ENCODE data around the gene RARG.

The RARG gene

DNA sequence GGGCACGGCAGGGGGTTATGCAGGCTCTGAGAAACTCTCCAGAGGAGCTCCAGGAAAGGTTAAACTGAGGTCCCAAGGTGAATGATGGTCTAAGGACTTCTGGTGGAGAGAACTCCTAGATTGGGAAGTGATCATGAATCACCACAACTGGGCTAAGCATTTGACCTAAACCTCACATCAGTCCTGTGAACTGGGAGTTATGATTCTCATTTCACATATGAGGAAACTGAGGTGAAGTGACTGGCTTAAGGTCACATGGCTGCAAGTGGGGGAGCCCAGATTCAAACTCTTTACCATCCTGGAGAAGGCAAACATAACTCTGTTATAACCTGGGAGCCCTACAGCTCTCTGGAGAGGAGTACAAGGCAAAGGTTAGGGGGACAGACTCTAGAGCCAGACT is 4.2 kb downstream of the RARG start:
- no peak for DNase-seq (ENCODE audit: low read depth)
- no peak overlapping the region for H3K4me3 ChIP-seq (ENCODE audit: low read depth, low read length)
- TF ChIP-seq, protein P1, sequence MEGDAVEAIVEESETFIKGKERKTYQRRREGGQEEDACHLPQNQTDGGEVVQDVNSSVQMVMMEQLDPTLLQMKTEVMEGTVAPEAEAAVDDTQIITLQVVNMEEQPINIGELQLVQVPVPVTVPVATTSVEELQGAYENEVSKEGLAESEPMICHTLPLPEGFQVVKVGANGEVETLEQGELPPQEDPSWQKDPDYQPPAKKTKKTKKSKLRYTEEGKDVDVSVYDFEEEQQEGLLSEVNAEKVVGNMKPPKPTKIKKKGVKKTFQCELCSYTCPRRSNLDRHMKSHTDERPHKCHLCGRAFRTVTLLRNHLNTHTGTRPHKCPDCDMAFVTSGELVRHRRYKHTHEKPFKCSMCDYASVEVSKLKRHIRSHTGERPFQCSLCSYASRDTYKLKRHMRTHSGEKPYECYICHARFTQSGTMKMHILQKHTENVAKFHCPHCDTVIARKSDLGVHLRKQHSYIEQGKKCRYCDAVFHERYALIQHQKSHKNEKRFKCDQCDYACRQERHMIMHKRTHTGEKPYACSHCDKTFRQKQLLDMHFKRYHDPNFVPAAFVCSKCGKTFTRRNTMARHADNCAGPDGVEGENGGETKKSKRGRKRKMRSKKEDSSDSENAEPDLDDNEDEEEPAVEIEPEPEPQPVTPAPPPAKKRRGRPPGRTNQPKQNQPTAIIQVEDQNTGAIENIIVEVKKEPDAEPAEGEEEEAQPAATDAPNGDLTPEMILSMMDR (IDR thresholded peaks at IDR 0.05; ENCODE audit: low read depth, low read length, missing control alignments): no peak

DNA sequence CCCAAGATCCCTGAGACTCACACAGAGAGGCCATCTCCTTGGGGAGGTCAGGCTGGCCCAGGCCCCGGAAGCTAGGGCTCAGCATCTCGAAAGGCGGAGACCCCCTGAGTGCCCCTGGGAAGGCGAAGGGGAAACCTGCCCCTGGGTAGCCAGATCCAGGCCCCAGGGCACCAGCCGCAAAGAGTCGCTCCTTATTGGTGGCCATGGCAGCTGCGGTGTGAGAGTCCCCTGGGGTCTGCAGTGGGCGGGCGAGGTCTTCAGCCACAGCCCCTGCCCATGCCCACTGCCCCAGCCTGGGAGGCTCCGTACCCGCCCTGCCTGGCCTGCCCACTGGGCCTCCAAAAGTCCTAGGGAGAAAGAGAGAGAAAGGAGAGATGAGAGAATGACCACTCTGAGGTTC is 4.7 kb downstream of the RARG start:
- H3K4me3 ChIP-seq (ENCODE audit: low read depth, low read length): no peak overlapping the region
- DNase-seq (ENCODE audit: low read depth): no peak
- TF ChIP-seq, protein P1 (IDR thresholded peaks at IDR 0.05; ENCODE audit: low read depth, low read length, missing control alignments): no peak

DNA sequence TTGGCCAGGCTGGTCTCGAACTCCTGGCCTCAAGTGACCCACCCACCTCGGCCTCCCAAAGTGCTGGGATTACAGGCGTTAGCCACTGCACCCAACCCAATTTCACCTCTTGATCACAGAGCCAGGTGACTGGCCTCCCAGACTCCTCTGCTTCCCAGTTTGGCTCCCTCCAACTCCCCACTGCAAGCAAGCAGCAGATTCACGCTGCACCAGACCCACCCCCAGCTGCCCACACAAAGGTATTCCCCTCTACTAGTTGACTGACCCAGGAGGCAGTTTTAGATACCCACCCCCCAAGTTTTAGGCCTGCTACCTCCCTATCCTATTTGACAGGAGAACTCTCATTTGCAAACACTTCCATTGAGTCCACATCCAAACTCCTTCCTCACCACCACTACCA is 5.2 kb downstream of the RARG start:
- H3K4me3 ChIP-seq (ENCODE audit: low read depth, low read length): no peak overlapping the region
- TF ChIP-seq, protein P1 (IDR thresholded peaks at IDR 0.05; ENCODE audit: low read depth, low read length, missing control alignments): no peak
- DNase-seq (ENCODE audit: low read depth): no peak

DNA sequence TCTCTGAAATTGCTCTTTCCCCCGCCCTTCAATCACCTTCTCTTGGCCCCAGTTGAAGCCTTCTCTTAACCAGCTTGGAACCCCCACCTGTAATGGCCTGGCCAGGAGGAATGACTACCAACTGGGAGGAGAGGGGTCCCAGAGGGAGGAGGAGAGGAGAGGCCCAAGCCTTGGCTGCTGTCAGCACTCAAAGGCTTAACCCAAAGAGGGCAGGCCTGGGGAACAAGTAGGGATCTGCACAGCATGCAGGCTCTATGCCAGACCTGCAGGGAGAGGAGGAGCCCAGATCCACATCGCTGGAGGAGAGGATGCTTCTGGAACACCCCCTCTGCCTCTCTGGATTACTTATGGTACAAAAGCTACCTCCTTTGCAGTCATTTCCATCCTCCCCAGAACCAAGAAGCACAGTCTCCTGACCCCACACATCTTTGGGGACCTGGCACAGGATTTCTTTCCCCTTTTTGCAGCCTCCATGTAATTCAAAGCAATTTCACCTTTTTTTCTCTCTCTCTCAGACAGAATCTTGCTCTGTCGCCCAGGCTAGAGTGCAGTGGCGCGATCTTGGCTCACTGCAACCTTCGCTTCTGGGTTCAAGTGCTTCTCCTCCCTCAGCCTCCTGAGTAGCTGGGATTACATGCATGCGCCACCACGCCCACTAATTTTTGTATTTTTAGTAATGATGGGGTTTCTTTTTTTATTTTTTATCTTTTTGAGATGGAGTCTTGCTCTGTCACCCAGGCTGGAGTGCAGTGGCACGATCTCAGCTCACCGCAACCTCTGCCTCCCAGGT is 6.2 kb downstream of the RARG start:
- DNase-seq (ENCODE audit: low read depth): no peak
- no peak overlapping the region for H3K4me3 ChIP-seq (ENCODE audit: low read depth, low read length)
- TF ChIP-seq, protein P1 (IDR thresholded peaks at IDR 0.05; ENCODE audit: low read depth, low read length, missing control alignments): no peak

DNA sequence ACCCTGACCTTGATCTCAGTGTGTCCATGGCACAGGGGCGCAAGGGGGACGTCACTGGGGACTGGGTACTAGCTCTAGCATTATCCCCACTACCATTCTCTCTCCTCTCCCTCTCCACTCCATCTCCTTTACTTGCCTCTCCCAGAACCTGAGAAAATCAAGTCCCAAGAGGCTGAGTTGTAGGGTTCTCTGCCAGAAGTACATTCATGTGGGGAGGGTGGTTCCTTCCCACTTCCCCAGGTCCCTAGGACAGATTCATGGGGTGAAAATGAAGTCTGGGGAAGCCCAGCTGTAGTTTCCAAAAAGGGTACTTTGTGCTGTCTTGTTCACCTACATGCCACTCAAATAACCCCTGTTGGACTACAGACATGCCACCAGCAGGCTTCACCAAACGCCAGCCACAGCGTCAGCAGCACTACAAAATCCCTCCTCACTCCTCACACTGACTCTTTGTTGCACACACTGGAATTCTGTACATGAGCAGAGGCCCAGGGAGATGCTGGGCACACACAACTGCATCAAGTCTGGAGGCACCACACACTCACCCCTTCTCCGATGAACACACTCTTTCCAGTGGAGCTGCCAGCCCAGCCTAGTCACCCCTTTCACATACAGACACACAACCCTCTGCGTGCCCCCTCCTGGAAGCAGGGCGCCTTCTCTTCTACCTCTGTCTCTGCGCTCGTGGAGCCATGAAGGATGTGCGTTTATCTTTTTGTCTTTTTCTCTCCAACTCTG is 6.9 kb downstream of the RARG start:
- H3K4me3 ChIP-seq (ENCODE audit: low read depth, low read length): no peak overlapping the region
- TF ChIP-seq, protein P1 (IDR thresholded peaks at IDR 0.05; ENCODE audit: low read depth, low read length, missing control alignments): no peak

DNA sequence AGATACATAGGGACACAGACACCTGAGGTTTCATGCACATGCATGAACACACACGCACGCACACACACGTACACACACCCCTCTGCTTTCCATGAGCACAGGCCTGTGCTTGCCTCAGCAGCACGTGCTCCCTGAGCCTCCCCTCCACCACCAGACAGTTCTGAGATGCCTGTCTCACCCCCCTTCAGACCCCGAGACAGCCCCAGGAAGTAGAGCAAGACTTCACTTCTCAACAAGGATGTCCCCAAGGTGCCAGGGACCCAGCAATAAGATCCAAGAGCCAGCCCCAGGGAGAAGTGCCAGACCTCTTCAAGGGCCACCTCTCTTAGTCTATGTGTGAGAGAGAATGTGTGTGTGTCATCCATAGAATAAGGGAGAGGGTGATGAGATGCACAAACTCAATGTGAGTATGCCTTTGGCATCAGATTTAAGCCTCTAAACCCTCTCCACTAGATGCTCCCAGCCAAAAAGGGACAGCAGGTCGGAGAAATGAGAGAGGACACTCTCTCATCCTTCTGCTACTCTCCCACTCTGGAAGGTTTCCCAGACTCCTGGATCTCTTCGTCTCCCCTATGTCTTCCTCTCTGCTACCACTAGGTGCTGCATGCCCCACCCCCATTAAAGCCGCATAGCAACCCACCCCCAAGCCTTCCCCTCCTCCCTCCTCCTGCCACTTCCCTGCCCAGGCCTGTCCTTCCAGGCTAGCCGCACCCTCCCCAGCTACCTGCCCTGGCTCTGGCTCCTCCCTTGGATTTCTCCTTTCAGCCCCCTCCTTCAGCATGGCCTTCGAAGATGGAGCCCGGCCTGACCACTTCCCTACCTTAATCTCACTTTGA is 7.7 kb downstream of the RARG start:
- H3K4me3 ChIP-seq (ENCODE audit: low read depth, low read length): no peak overlapping the region
- no peak for DNase-seq (ENCODE audit: low read depth)
- TF ChIP-seq, protein P1 (IDR thresholded peaks at IDR 0.05; ENCODE audit: low read depth, low read length, missing control alignments): peak; percentile 9

More for the DNA sequence above, 6.9 kb downstream of the RARG start:
- DNase-seq (ENCODE audit: low read depth): no peak
